Measurements from ENCODE around the gene LRRC49.

- TF ChIP-seq CTCF (IDR thresholded peaks at IDR 0.05) (no peak), POLR2A (IDR thresholded peaks at IDR 0.05) (no peak)
Measured at GRCh38 chr15:71008250-71008870, 115.7 kb downstream of the LRRC49 start.

Measured in thyroid gland (tissue), 4 donors.